HG02678 (cell line): Measurements from ENCODE around the gene SLC45A2.
"Not testable (repeated sequence)": the region's sequence is repeated elsewhere in the genome, so short reads cannot be mapped to it uniquely, and the experiment has no call there.

Experiments
- ATAC-seq: cut with Tn5 transposase; IDR thresholded peaks from one replicate; pipeline ENCODE4 v1.9.1; 2021; ENCODE audit warnings: mild to moderate bottlenecking, moderate library complexity; ENCODE audit not compliant: unreplicated experiment

Gene SLC45A2

DNA sequence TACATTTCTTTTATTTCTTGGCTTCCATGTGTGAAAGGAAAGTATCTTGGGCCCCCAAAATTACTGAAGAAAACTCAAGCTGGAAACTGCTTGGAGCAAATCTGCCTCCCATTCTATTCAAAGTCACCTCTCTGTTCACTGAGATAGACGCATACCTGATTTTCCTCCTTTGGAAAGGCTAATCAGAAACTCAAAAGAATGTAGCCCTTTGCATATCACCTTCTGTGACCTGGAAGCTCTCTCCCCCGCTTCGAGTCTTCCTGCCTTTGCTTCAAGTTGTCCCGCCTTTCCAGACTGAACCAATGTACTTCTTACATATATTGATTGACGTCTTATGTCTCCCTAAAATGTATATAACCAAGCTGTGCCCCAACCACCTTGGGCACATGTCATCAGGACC lies 53.4 kb downstream of the SLC45A2 start:
- no peak for ATAC-seq

DNA sequence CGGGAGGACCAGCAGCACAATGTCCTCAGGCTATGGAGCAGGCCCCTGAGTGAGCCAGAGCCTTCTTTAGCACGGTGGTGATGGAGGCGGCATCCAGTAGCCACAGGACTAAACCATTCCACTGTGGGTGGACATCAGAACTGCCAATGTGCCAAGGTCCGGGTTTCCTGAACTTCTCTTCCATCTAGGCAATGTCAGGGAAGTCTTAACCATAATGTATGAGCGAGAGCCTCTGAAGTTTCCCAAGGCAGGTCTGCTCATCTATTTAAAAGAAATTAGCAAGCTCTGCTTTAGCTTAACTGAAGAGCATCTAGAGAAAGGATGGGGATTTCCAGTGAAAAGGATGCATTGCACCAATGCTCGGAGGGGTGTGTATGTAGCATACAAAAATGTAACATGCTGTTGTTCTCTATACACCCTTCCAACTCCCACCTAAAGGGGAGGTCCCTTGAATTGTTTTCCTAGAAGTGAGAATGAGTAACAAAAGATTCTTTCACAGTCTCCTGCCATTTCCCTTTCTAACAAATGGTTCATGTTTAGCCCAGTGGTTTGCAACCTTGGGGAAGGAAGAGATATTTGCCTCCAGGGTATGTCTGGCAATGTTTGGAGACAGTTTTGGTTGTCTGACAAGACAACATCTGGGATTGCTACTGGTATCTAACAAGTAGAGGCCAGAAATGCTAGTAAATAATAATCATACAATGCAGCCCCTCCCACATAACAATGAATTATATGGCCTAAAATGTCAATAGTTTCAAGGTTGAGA lies 54.4 kb downstream of the SLC45A2 start:
- no peak for ATAC-seq

DNA sequence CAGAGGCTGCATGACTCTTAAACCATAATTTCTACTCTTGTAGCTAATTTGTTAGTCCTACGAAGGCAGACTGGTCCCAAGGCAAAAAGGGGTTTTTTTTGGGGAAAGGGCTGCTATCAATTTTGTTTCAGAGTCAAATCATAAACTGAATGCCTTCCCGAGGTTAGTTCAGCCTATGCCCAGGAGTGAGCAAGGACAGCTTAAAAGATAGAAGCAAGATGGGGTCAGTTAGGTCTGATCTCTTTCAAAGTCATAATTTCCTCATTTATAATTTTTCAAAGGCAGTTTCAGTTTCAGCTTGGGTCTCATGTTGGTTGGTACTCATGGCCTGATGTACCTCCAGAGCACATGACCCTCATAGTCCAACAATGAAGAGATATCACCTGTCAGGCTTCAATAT lies 56.2 kb downstream of the SLC45A2 start:
- ATAC-seq = no peak

DNA sequence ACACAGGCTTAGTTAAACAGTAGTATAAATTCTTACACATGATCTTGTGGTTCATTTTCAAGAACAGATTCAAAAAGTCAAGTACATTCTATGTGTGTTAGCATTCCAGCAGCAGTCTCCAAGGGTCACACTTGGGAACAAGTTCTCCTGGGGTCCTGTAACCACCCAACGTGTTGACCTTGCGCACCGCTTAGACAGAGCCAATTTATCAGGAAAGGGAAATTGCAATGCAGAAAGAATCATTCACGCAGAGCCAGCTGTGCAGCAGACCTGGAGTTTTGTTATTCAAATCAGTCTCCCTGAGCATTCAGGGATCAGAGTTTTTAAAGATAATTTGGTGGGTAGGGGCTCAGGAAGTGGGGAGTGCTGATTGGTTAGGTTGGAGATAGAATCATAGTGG lies 56.8 kb downstream of the SLC45A2 start:
- ATAC-seq = no peak

DNA sequence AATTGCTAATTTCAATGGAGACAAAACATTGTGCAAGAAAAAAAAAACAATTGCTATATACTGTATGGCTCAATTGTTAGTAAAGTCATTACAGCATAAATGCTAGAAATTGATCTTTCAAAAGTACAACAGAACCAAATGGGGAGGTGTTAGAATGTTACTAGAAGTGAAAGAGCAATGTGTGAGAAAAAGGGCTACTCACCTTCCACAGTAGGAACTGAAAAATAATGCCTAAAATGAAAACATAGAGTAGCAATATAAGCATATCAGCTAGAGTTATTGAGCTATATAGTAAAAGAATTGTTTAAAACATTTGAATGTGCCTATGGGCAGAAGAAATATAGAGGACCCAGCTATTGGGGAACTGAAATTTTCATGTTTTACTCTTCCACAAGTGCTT lies 59.2 kb downstream of the SLC45A2 start:
- no peak for ATAC-seq

DNA sequence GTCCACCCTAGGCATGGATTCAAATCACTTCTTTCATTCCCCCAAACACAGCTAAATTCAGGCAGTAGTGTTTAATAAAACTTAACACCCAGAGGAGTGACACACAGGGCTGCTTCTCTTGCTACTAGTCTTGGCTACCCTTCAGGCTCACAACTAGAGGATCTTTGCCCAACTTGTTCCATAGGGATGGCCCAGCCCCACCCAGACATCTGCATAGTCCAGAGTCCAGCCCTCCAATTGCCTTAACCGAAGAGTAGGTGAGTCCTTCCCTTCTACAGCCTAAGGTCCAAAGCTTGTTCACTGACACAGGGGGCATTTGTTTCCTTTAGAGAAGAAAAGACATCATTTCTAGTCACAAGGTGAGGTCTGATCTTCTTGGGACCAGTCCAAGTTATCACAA lies 63.5 kb downstream of the SLC45A2 start:
- ATAC-seq = no peak

DNA sequence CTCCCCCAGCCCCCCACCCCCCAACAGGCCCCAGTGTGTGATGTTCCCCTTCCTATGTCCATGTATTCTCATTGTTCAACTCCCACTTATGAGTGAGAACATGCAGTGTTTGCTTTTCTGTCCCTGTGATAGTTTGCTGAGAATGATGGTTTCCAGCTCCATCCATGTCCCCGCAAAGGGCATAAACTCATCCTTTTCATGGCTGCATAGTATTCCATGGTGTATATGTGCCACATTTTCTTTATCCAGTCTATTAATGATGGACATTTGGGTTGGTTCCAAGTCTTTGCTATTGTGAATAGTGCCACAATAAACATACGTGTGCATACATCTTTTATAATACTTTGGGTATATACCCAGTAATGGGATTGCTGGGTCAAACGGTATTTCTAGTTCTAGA lies 69.6 kb downstream of the SLC45A2 start:
- not testable (repeated sequence) for ATAC-seq

DNA sequence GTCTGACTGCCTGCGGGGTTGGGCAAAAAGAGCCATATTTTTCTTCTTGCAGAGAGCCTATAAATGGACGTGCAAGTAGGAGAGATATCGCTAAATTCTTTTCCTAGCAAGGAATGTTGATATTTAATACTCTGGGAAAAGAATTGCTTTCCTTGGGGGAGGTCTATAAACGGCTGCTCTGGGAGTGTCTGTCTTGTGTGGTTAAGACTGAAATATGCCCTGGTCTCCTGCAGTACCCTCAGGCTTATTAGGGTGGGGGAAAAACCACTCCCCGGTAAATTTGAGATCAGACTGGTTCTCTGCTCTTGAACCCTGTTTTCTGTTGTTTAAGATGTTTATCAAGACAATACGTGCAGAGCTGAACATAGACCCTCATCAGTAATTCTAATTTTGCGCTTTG lies 78.2 kb downstream of the SLC45A2 start:
- ATAC-seq = not testable (repeated sequence)

DNA sequence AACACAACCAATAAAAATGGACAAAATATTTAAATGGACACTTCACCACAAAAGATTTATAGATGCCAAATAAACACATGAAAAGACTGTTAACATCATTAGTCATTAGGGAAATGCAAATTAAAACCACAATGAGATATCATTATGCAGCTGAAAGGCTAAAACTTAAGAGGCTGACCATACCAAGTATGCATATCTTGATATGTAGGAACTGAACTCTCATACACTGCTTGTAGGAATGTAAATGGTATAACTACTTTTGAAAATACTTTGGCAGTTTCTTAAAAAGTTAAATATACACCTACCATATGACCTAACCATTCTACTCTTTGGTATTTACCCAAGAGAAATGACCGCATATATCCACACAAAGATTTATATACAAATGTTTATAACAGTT lies 79.1 kb downstream of the SLC45A2 start:
- no peak for ATAC-seq

DNA sequence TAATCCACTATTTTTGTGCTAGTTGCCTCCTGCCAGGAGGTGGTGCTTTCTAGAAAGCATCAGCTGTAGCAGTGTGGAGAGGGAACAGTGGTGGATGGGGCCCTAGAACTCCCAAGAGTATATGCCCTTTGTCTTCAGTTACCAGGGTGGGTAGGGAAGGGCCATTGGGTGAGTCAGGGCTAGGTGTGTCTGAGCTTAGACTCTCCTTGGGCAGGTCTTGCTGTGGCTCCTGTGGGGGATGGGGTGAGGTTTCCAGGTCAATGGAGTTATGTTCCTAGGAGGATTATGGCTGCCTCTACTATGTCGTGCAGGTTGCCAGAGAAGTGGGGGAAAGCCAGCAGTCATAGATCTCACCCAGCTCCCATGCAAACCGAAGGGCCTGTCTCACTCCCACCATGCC lies 81.4 kb downstream of the SLC45A2 start:
- no peak for ATAC-seq

DNA sequence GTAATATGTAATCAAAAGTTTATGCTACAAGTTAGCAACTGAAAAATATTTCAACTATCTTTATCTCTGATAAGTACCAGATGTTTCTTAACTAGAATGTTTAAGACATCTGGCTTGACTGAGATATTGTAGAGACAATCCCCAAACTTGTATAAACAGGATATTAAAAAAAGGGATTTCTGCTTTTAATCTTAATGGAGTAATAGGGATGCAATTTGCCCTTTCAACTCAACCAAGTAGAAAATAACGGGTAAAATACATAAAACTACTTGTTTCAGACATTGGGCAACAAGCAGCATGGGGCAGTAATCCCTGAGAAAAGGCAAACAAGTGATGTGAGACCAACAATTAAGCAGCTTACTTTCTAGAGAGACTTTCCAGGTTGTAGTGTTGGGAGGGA lies 83.3 kb downstream of the SLC45A2 start:
- ATAC-seq = no peak
